NCI-H446 (cell line): ENCODE results near the gene KCNT1.
A peak's percentile ranks its signal among the peaks of the same experiment; 100 is the strongest.

Source experiments
- DNase-seq, 2 experiments: peaks; one replicate each; lab custom pipeline; 2025; lab: John Stamatoyannopoulos, UW

Gene KCNT1

GRCh38 chr9:135700525-135700924, 1.5 kb upstream of the KCNT1 start:
- DNase-seq, result no peak

GRCh38 chr9:135701067-135701958, 672 bp upstream of the KCNT1 start:
- DNase-seq, result no peak

- no peak for DNase-seq
Measured at GRCh38 chr9:135703726-135704125, 1.7 kb downstream of the KCNT1 start.

GRCh38 chr9:135704483-135704882, 2.5 kb downstream of the KCNT1 start:
- DNase-seq, result no peak

- DNase-seq, result no peak
Measured at GRCh38 chr9:135705376-135705775, 3.4 kb downstream of the KCNT1 start.

GRCh38 chr9:135706288-135706687, 4.3 kb downstream of the KCNT1 start:
- no peak for DNase-seq

DNA sequence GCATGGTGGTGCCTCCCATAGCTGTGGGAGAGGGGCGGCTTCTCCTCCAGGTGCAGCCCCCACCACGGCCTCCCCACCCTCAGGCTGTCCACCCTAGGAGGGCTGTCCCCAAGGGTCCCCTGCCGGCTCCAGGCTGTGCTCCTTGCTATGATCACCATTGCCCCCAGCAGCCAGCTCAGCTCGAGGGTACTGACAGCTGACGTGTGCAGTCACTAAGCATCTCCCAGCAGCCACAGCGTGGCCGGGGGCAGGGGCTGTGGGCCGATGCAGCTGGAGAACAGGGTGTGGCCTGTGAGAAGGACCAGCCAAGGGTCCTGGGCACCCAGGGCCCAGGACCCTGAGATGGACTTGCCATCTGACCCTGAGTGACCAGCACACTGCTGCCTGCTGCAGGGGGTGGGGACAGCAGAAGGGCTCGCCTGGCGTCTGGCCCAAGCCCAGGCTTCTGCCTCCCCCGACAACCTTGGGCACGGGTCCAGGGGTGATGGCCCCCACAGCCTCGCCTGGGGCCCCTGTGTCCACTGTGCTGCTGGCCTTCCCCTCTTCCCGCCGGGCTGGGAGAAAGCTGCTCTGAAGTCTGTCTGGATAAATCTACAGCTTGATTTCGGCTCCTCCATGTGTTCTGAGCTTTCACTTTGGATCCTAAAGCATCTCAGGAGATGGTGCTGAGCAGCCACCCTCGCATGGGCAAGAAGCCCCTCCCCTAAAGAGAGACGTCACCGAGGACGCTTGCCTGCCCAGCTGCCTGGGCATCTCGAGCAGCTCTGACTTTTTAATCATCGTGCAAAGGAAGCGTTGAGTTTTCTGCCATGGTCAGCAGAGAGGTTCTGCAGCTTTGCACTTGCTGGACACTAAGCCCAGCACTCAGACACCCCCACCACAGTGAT, 5.5 kb downstream of the KCNT1 start:
- DNase-seq, result no peak

DNA sequence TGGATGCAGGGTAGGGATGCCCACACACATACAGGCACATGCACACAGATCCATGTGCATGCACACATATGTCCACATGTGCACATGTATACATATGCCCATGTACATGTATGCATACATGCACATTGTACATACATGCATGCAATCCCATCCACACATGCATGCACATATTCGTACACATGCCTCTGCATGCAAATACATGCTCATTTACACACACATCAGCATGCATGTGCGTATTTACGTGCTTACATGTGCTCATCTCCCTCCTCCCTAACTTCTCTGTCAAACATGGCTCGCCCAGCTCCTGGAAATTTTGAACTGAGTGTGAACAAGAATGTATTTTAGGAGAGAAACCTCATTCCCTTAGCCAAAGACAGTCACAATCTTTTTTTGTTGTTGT, 6.2 kb downstream of the KCNT1 start:
- no peak for DNase-seq

DNA sequence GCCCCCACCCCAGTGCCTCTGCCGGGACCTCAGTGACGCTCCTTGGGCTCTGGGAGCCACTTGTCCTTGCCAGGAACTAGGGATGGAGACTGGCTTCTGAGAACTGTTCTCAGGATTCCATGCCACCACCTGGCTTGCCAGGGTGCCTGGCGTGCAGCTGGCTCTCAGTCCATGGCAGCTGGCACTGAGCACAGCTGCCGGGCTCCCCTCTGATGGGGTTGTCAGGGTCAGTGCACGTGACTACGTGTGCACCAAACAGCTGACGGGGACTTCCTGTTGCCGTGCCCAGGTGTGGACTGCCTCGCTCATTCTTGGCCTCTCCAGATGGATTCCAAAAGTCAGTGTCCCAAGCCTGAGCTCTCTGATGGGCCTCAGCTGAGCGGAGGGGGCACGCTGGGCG, 9.4 kb downstream of the KCNT1 start:
- DNase-seq, result no peak

DNA sequence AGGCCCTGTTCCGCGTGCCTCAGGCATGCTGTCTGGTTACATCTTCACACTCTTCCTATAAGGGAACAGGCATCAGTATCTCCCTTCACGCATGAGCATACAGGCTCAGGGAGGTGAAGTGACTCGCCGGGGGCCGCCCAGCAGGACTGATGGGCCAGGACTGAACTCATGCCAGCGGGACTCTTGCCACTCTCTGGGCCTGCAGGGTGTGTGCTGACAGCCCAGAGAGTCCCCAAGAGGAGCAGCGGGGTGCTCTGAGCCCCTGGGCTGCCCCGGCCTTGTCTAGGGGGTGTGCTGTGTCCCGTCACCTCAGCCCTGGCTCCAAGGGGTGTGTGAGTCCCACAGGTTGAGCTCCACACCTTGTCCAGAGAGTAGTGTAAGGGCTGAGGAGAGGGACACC, 9.9 kb downstream of the KCNT1 start:
- DNase-seq, result no peak

DNA sequence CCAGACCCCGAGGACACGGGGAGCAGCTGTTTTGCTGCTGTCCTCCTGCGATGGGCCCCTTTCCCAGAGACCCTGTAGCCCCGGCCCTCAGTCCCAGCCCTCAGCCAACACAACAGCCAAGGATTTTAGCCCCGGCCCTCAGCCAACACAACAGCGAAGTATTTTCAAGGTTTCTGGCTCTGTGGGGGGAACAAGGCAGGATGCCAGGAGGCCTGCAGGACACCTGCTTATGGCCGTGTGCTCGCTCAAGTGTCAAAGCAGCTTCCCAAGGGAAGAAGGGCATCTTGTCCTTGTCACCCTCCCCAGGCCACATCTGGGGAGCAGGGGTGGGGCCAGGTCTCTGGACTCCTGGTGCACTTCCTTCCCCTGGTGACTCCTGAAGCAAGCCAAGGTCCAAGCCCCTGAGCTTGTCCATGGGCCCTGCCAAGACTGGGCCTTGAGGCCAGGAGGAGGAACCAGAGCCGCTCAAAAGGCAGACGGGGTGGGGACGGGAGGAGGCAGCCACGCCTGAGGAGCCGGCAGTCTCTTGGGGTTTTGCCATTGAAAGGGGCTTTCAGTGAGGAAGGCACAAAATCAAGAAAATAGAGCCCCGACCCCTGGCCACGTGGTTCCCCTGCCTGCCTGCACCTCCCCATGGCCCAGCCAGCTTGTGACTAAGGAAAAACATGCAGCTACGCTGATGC, 10.8 kb downstream of the KCNT1 start:
- peak in 1 of 2 experiments; percentile 15 for DNase-seq

DNA sequence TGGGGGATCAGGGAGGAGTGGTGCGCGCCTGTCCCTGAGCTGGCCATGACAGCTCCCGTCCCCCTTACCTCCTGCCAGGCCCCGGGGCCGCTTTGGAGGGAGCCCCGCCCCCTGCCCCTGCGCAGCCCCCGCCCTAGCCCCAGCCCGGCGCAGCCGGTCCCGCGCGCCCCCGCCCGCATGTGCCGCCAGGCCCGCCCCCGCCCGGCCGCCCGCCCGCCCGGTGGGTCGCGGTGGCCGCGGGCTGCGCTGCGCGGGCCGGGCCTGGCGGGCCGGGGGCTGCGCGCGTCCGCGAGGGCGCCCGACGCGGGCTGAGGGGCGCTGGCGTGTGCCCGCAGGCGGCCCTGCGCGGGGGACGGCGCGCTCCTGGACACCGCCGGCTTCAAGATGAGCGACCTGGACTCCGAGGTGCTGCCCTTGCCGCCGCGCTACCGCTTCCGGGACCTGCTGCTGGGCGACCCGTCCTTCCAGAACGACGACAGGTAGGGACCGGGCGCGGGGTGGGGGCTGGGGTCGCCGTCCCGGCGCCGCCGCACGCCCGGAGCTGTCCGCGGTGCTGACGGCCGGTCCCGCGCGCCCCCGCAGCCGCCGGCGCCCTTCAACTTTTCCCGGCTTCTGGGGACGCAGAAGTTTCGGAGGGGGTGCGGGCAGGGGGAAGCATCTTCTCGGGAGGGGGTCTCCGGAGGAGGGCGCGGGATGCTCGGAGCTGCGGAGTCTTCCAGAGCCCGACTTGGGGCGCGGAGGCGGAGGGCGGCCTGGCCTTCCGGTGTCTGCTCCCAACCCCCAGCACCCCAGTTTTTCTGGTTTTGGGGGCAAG, 12.5 kb downstream of the KCNT1 start:
- no peak for DNase-seq

DNA sequence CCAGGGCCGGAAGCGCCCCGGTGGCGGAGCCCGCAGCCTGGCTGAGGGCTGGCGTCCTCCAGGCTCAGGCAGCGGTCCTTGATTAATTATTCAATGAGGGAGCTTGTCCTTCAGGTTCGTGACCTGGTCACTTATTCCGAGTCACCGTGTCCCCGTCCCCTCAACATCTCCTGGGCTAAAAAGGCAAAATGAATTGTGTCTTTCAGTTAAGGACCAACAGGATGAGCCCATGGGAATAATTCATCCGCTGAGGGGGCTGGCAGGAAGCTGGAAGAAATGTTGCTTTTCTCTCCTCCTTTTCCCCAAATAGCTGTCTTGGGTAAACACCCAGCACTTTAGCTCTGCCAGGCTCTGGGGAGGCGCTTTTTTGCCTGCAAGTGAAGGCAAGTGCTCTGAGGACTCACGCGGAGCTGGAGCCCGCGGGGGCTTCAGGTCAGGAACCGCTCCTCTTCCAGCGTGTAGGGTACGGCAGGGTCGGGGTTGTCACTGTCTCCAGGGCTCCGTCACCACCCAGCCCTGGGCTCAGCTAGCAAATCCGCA, 13.1 kb downstream of the KCNT1 start:
- DNase-seq, result no peak

GRCh38 chr9:135716045-135716444, 14.1 kb downstream of the KCNT1 start:
- DNase-seq, result no peak

- DNase-seq, result no peak
Measured at GRCh38 chr9:135717410-135717809, 15.4 kb downstream of the KCNT1 start.

DNA sequence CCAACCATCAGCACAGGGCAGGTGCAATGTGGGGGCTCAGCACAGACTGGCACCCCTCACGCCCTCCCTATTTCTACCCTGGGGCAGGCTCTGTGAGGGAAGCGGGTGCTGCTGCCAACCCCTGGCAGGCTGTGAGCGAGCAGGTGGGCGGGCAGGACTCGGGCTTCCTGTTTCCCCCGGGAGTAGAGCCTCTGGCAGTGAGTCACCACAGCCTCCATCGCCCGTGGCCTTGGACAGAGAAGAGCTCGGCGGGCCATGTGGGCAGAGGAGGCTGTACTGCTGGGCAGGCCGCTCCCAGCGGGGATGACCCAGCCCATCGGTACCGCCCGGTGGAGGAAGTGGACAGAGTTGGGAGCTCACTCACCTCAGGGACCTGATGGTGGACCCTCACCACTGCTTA, 16.6 kb downstream of the KCNT1 start:
- DNase-seq, result peak in 1 of 2 experiments; percentile 13

- no peak for DNase-seq
Measured at GRCh38 chr9:135719472-135719871, 17.5 kb downstream of the KCNT1 start.

DNA sequence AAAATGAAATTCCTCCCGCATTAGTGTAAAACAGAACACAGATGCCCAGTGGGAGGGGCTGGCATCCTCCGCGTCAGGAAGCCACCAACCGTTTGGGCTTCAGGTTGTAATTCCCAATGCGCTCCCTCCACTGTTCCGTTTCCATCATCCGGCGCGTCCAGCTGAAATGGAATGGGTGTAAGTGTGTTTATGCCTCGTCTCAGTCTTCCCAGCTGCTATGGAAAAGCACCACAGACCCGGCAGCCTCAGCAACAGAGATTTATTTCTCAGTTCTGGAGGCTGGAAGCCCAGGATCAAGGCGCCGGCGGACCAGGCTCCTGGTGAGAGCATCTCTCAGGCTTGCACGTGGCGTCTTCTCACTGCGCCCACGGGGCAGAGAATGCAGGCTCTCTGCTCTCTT, 20.4 kb downstream of the KCNT1 start:
- DNase-seq, result no peak

- DNase-seq, result no peak
Measured at GRCh38 chr9:135724186-135724787, 22.3 kb downstream of the KCNT1 start.

GRCh38 chr9:135726138-135726853, 24.3 kb downstream of the KCNT1 start:
- no peak for DNase-seq
